Stimulated activated CD8-positive, alpha-beta memory T cell treated with anti-CD3 and anti-CD28 coated beads, Interleukin-7, amount 100 ng/mL, for 4 hours (primary cell): ENCODE data around the gene HEXD.
"Not testable (repeated sequence)": the region's sequence is repeated elsewhere in the genome, so short reads cannot be mapped to it uniquely, and the experiment has no call there.

Experiments used
- DNase-seq, 2 donors: peaks; one replicate each; pipeline ENCODE4 v3.0.0-alpha.2; 2020; ENCODE audit warnings: low read depth in 2 of 2

HEXD gene

GRCh38 chr17:82418001-82418986 lies at the start of gene HEXD, which contains the start of gene OGFOD3:
TSS of gene HEXD (plus strand) at chr17:82418347. CDS start at chr17:82419800, 1,453 bp downstream.
TSS of gene OGFOD3 (minus strand) at chr17:82418586. CDS start at chr17:82418485, 101 bp downstream.
- peak; percentile 57 to 81 for DNase-seq

- no peak for DNase-seq
Measured at GRCh38 chr17:82369211-82369610, 48.9 kb upstream of the HEXD start.

- peak in 1 of 2 donors; percentile 17 for DNase-seq
Measured at GRCh38 chr17:82370471-82371332, 47.4 kb upstream of the HEXD start.

GRCh38 chr17:82371333-82372248 lies 46.6 kb upstream of the HEXD start, which contains the start of gene UTS2R:
TSS of gene UTS2R (plus strand) at chr17:82371765. CDS start at chr17:82374325, 2,560 bp downstream.
- DNase-seq, result no peak

GRCh38 chr17:82372249-82373071 lies 45.7 kb upstream of the HEXD start:
- DNase-seq, result no peak

GRCh38 chr17:82373072-82373452 lies 45.1 kb upstream of the HEXD start:
- not testable (repeated sequence) for DNase-seq

- DNase-seq, result no peak
Measured at GRCh38 chr17:82373731-82374625, 44.2 kb upstream of the HEXD start.

- no peak for DNase-seq
Measured at GRCh38 chr17:82374626-82375331, 43.4 kb upstream of the HEXD start.

GRCh38 chr17:82375359-82376041 lies 42.6 kb upstream of the HEXD start:
- DNase-seq, result no peak

- no peak for DNase-seq
Measured at GRCh38 chr17:82376042-82376730, 42.0 kb upstream of the HEXD start.

- DNase-seq, result not testable (repeated sequence)
Measured at GRCh38 chr17:82377294-82377693, 40.9 kb upstream of the HEXD start.

GRCh38 chr17:82377924-82378740 lies 40.0 kb upstream of the HEXD start:
- DNase-seq, result no peak

- DNase-seq, result no peak
Measured at GRCh38 chr17:82378741-82379021, 39.5 kb upstream of the HEXD start.

- no peak for DNase-seq
Measured at GRCh38 chr17:82380860-82381702, 37.1 kb upstream of the HEXD start.

- DNase-seq, result not testable (repeated sequence)
Measured at GRCh38 chr17:82381703-82382009, 36.5 kb upstream of the HEXD start.
